Keratinocyte (primary cell): ENCODE results near the gene LRRC47. TPM values are rescaled to one million over a fixed set of nuclear protein-coding genes. Genes with fewer than 3 reads are reported as not detected.

ENCODE experiments used
- DNase-seq: peaks from one replicate; pipeline ENCODE4 v3.0.0-alpha.2; 2011; ENCODE audit warnings: low read depth, missing footprints, low spot score
- FAIRE-seq: peaks from 2 replicates; lab custom pipeline; 2011; peaks lifted over from hg19 to GRCh38; lab: Jason Lieb, UNC
- H2AFZ ChIP-seq: 2 replicates; pipeline ENCODE4 v1.6.0; 2012; ENCODE audit warnings: low read length, control low read depth, inconsistent platforms; ENCODE audit not compliant: control insufficient read depth
- H3K27ac ChIP-seq: 2 replicates; pipeline ENCODE4 v1.5.1; 2011; ENCODE audit warnings: low read length; ENCODE audit not compliant: control insufficient read depth, insufficient read depth
- H3K27me3 ChIP-seq: 3 replicates; pipeline ENCODE4 v1.6.0; 2011; ENCODE audit warnings: low read length; ENCODE audit not compliant: control insufficient read depth, insufficient read depth; ENCODE audit errors: extremely low read depth
- H3K36me3 ChIP-seq, 2 experiments: 2 replicates in 1 of 2; 3 replicates in 1 of 2; pipeline ENCODE4 v1.5.1; 2011; ENCODE audit warnings: low read length in 2 of 2, mild to moderate bottlenecking in 1 of 2; ENCODE audit not compliant: control insufficient read depth in 2 of 2, insufficient read depth in 2 of 2; ENCODE audit errors: extremely low read depth in 1 of 2
- H3K4me1 ChIP-seq: 3 replicates; pipeline ENCODE4 v1.5.1; 2011; ENCODE audit warnings: low read length; ENCODE audit not compliant: control insufficient read depth, insufficient read depth; ENCODE audit errors: extremely low read depth
- H3K4me2 ChIP-seq: 3 replicates; pipeline ENCODE4 v1.6.0; 2011; ENCODE audit warnings: low read depth, low read length; ENCODE audit not compliant: control insufficient read depth, insufficient read depth; ENCODE audit errors: extremely low read depth
- H3K4me3 ChIP-seq, 3 experiments: fragments of 200-600 bp in 1 of 3; sonication (generic) in 1 of 3; 2 replicates in 2 of 3; 3 replicates in 1 of 3; pipeline ENCODE4 v1.5.1; 2011 to 2016; ENCODE audit warnings: low read length in 3 of 3, mild to moderate bottlenecking in 3 of 3, control low read depth in 2 of 3, inconsistent platforms in 1 of 3, low read depth in 1 of 3, mixed read lengths in 1 of 3, mixed run types in 1 of 3, moderate library complexity in 1 of 3; ENCODE audit not compliant: control insufficient read depth in 2 of 3, insufficient read depth in 2 of 3; ENCODE audit errors: extremely low read depth in 1 of 3
- H3K79me2 ChIP-seq: 2 replicates; pipeline ENCODE4 v1.6.0; 2012; ENCODE audit warnings: low read length; ENCODE audit not compliant: control insufficient read depth, insufficient read depth
- H3K9ac ChIP-seq: 3 replicates; pipeline ENCODE4 v1.6.0; 2011; ENCODE audit warnings: low read length; ENCODE audit not compliant: control insufficient read depth, insufficient read depth; ENCODE audit errors: extremely low read depth
- H3K9me1 ChIP-seq: 3 replicates; pipeline ENCODE4 v1.6.0; 2011; ENCODE audit warnings: low read length; ENCODE audit not compliant: control insufficient read depth, insufficient read depth; ENCODE audit errors: extremely low read depth
- H3K9me3 ChIP-seq: 2 replicates; pipeline ENCODE4 v1.5.1; 2012; ENCODE audit warnings: low read depth, low read length; ENCODE audit not compliant: control insufficient read depth
- H4K20me1 ChIP-seq: 3 replicates; pipeline ENCODE4 v1.6.0; 2011; ENCODE audit warnings: low read length; ENCODE audit not compliant: control insufficient read depth, insufficient read depth; ENCODE audit errors: extremely low read depth
- CTCF ChIP-seq, 3 experiments: IDR thresholded peaks in 1 of 3; conservative IDR thresholded peaks in 1 of 3; optimal IDR thresholded peaks in 1 of 3; 2 replicates in 2 of 3; 3 replicates in 1 of 3; pipeline versions ENCODE3 to v1.5.1; 2011; ENCODE audit warnings: low read length in 3 of 3, mild to moderate bottlenecking in 3 of 3, moderate library complexity in 2 of 3, control low read depth in 1 of 3, inconsistent platforms in 1 of 3; ENCODE audit not compliant: insufficient read depth in 2 of 3; ENCODE audit errors: extremely low read depth in 1 of 3
- EZH2 ChIP-seq: IDR thresholded peaks from one replicate; pipeline ENCODE4 v1.6.1; 2012; ENCODE audit warnings: inconsistent platforms, mild to moderate bottlenecking, low read length, moderate library complexity
- dilution Hi-C: fragments of 300-500 bp; cut with MboI; formaldehyde crosslinking; loops from one replicate; pipeline ENCODE4 v1.7.0; 2020; ENCODE audit warnings: low sequenced_read_pairs; ENCODE audit not compliant: extremely low pct_ligation_motif_present
- polyA plus RNA-seq, 5 experiments: library from polyadenylated mRNA; depleted of rRNA in 3 of 5; stranded (reverse) in 3 of 5; stranded (forward) in 1 of 5; unstranded in 1 of 5; fragments of >200 nt; gene quantifications; 1 replicate in 1 of 5; 2 replicates in 3 of 5; 3 replicates in 1 of 5; pipeline versions ENCODE4 v1.2.1 to v1.2.3, GENCODE V29; 2011 to 2012; ENCODE audit warnings: missing spikeins in 2 of 5, low read depth in 1 of 5, low replicate concordance in 1 of 5

LRRC47 gene
- polyA plus RNA-seq, 1 donor (not counting 4 experiments of a cell fraction or from before 2014, with no cell fraction given): 40.1 TPM

GRCh38 chr1:3731583-3732433, 64.5 kb downstream of the LRRC47 start:
- no peaks in the 10 kb centered on the region for H3K27me3 ChIP-seq
- DNase-seq (no peak), FAIRE-seq (no peak)
- no peak overlapping the region for H3K27ac ChIP-seq
- H2AFZ ChIP-seq: no peak overlapping the region
- H3K9me3 ChIP-seq: no peaks in the 10 kb centered on the region
- no peaks in the 10 kb centered on the region for H3K4me1 ChIP-seq
- TF ChIP-seq CTCF (optimal IDR thresholded peaks at IDR 0.05 in 1 of 3, IDR thresholded peaks at IDR 0.05 in 1 of 3, conservative IDR thresholded peaks at IDR 0.05 in 1 of 3; ENCODE audit: extremely low read depth in 1 of 3, insufficient read depth in 2 of 3, low read length in 3 of 3): no peak
- TF ChIP-seq EZH2: no peak
- no peaks in the 10 kb centered on the region for H4K20me1 ChIP-seq
- dilution Hi-C loops: no loop called here
- H3K79me2 ChIP-seq: no peaks in the 10 kb centered on the region
- no peaks in the 10 kb centered on the region for H3K9me1 ChIP-seq
- no peak overlapping the region for H3K4me3 ChIP-seq
- H3K9ac ChIP-seq: no peak overlapping the region
- peaks cover 1 to 3% of the 10 kb centered on the region in 2 experiments for H3K36me3 ChIP-seq
- no peak overlapping the region for H3K4me2 ChIP-seq

GRCh38 chr1:3730543-3731247, 65.6 kb downstream of the LRRC47 start:
- FAIRE-seq: no peak
- dilution Hi-C loops: no loop called here

More at GRCh38 chr1:3730543-3731247, 65.6 kb downstream of the LRRC47 start:
- no peak overlapping the region for H2AFZ ChIP-seq
- H3K79me2 ChIP-seq: no peaks in the 10 kb centered on the region
- H3K27me3 ChIP-seq: no peaks in the 10 kb centered on the region
- no peak overlapping the region for H3K27ac ChIP-seq
- H3K4me2 ChIP-seq: no peak overlapping the region
- no peak for DNase-seq
- H3K9ac ChIP-seq: no peak overlapping the region
- TF ChIP-seq EZH2: no peak
- TF ChIP-seq CTCF (optimal IDR thresholded peaks at IDR 0.05 in 1 of 3, IDR thresholded peaks at IDR 0.05 in 1 of 3, conservative IDR thresholded peaks at IDR 0.05 in 1 of 3; ENCODE audit: extremely low read depth in 1 of 3, insufficient read depth in 2 of 3, low read length in 3 of 3): no peak
- no peaks in the 10 kb centered on the region for H3K4me1 ChIP-seq
- no peak overlapping the region for H3K4me3 ChIP-seq
- peaks cover 0 to 3% of the 10 kb centered on the region in 2 experiments for H3K36me3 ChIP-seq
- no peaks in the 10 kb centered on the region for H3K9me1 ChIP-seq
- no peaks in the 10 kb centered on the region for H3K9me3 ChIP-seq
- H4K20me1 ChIP-seq: no peaks in the 10 kb centered on the region
